Caco-2 (cell line): ENCODE results near the gene GRID1. TPM values are rescaled to one million over a fixed set of nuclear protein-coding genes. Genes with fewer than 3 reads are reported as not detected.

Experiments
- BruUV-seq: library from RNA; stranded (reverse); fragments of 400-500 nt; replicated peaks from 2 replicates; lab custom pipeline; 2021; lab: Mats Ljungman, UMichigan
- CTCF ChIA-PET: fragments of 300-600 bp; sonication (Branson Sonifier 250); formaldehyde crosslinking; loops from one replicate; lab custom pipeline; 2022; ENCODE audit warnings: antibody characterized with exemption; lab: Charles Lee
- POLR2A ChIA-PET: fragments of 300-600 bp; sonication (Branson Sonifier 250); formaldehyde crosslinking; loops from one replicate; lab custom pipeline; 2022; ENCODE audit warnings: antibody characterized with exemption; lab: Charles Lee
- DNase-seq, 2 experiments: peaks; one replicate each; pipeline versions ENCODE4 v3.0.0 to v3.0.0-alpha.2; 2020 to 2022
- H3K27me3 ChIP-seq: replicated peaks from 2 replicates; pipeline ENCODE4 v1.6.0; 2011; ENCODE audit warnings: low read length; ENCODE audit not compliant: control insufficient read depth, insufficient read depth
- H3K36me3 ChIP-seq: 2 replicates; pipeline ENCODE4 v1.5.1; 2011; ENCODE audit warnings: low read length; ENCODE audit not compliant: control insufficient read depth, insufficient read depth
- H3K4me1 ChIP-seq: fragments of 250-450 bp; sonication (Bioruptor Pico); 2 replicates; pipeline ENCODE4 v1.5.1; 2020; ENCODE audit warnings: mild to moderate bottlenecking
- H3K4me3 ChIP-seq: 2 replicates; pipeline ENCODE4 v1.5.1; 2011; ENCODE audit warnings: low read depth, mild to moderate bottlenecking, control low read depth, low read length
- H3K9me3 ChIP-seq: fragments of 250-450 bp; sonication (Bioruptor Pico); 2 replicates; pipeline ENCODE4 v1.5.1; 2020; ENCODE audit warnings: mild to moderate bottlenecking, moderate library complexity
- H3K27ac Mint-ChIP-seq: one replicate; pipeline ENCODE4 v1.8.0; 2022; ENCODE audit warnings: mixed read lengths; ENCODE audit not compliant: unreplicated experiment
- H3K27me3 Mint-ChIP-seq: one replicate; pipeline ENCODE4 v1.8.0; 2022; ENCODE audit warnings: mixed read lengths; ENCODE audit not compliant: insufficient read depth, unreplicated experiment
- H3K36me3 Mint-ChIP-seq: one replicate; pipeline ENCODE4 v1.8.0; 2022; ENCODE audit warnings: mild to moderate bottlenecking, mixed read lengths; ENCODE audit not compliant: insufficient read depth, unreplicated experiment
- H3K4me1 Mint-ChIP-seq: one replicate; pipeline ENCODE4 v1.8.0; 2022; ENCODE audit warnings: low read depth, mixed read lengths; ENCODE audit not compliant: unreplicated experiment
- H3K4me3 Mint-ChIP-seq: one replicate; pipeline ENCODE4 v1.8.0; 2022; ENCODE audit warnings: mild to moderate bottlenecking, moderate library complexity, mixed read lengths; ENCODE audit not compliant: unreplicated experiment
- H3K9me3 Mint-ChIP-seq: one replicate; pipeline ENCODE4 v1.8.0; 2022; ENCODE audit warnings: mixed read lengths; ENCODE audit not compliant: unreplicated experiment
- intact Hi-C: fragments of 100-400 bp; cut with micrococcal nuclease; formaldehyde crosslinking; loops from one replicate; pipeline ENCODE4 v1.10.0; 2022; ENCODE audit not compliant: unreplicated experiment
- total RNA-seq: library from RNA; stranded (reverse); gene quantifications from 2 replicates; pipeline ENCODE4 v1.2.3, GENCODE V29; 2022
- TF ChIP-seq, protein P1 (sequence below), 2 experiments: fragments of 200-600 bp in 1 of 2; IDR thresholded peaks; 1 replicate in 1 of 2; 2 replicates in 1 of 2; pipeline versions ENCODE4 v1.5.1 to v1.8.0; 2011 to 2022; ENCODE audit warnings: antibody characterized with exemption in 1 of 2, control low read depth in 1 of 2, inconsistent platforms in 1 of 2, low read depth in 1 of 2, low read length in 1 of 2, mild to moderate bottlenecking in 1 of 2, moderate library complexity in 1 of 2; ENCODE audit not compliant: insufficient read depth in 1 of 2, severe bottlenecking in 1 of 2, unreplicated experiment in 1 of 2

GRID1 gene
- total RNA-seq, 1 experiment from 2014 or later, result 8.0 TPM

DNA sequence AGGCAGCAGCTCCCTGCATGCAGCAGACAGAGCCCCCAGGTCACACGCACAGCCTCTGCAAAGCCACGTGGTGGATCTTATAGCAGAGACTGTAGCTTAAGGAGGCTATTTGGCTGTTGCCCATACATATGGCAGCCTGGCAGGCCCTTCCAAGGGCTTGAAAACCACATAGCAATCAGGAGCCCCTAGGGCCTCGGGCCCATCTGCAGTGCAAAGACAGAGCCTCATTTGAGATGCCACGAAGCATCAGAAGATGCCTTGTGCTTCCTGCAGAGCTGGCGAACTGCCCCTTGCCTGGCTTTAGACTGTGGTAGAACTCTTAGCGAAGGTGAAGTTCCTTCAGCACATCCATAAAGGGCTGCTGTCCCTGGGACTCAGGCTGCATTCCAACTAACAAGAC, 309.9 kb downstream of the GRID1 start:
- Histone ChIP-seq H3K27me3 (no peaks in the 10 kb centered on the region), H3K36me3 (no peaks in the 10 kb centered on the region), H3K9me3 (no peaks in the 10 kb centered on the region), H3K4me1 (no peaks in the 10 kb centered on the region), H3K4me3 (no peak overlapping the region)
- intact Hi-C loops, result no loop called here
- H3K27ac Mint-ChIP-seq, result no peak overlapping the region
- H3K9me3 Mint-ChIP-seq, result no peaks in the 10 kb centered on the region
- peaks cover 15% of the 10 kb centered on the region for H3K27me3 Mint-ChIP-seq
- CTCF ChIA-PET, result no interaction called here
- POLR2A ChIA-PET, result no interaction called here
- TF ChIP-seq, protein P1, sequence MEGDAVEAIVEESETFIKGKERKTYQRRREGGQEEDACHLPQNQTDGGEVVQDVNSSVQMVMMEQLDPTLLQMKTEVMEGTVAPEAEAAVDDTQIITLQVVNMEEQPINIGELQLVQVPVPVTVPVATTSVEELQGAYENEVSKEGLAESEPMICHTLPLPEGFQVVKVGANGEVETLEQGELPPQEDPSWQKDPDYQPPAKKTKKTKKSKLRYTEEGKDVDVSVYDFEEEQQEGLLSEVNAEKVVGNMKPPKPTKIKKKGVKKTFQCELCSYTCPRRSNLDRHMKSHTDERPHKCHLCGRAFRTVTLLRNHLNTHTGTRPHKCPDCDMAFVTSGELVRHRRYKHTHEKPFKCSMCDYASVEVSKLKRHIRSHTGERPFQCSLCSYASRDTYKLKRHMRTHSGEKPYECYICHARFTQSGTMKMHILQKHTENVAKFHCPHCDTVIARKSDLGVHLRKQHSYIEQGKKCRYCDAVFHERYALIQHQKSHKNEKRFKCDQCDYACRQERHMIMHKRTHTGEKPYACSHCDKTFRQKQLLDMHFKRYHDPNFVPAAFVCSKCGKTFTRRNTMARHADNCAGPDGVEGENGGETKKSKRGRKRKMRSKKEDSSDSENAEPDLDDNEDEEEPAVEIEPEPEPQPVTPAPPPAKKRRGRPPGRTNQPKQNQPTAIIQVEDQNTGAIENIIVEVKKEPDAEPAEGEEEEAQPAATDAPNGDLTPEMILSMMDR (IDR thresholded peaks at IDR 0.05; ENCODE audit: insufficient read depth in 1 of 2, low read depth in 1 of 2, low read length in 1 of 2, severe bottlenecking in 1 of 2, unreplicated experiment in 1 of 2), result no peak
- no peaks in the 10 kb centered on the region for H3K36me3 Mint-ChIP-seq
- no TSS peak for BruUV-seq
- no peak overlapping the region for H3K4me3 Mint-ChIP-seq
- no peaks in the 10 kb centered on the region for H3K4me1 Mint-ChIP-seq
- no peak for DNase-seq

DNA sequence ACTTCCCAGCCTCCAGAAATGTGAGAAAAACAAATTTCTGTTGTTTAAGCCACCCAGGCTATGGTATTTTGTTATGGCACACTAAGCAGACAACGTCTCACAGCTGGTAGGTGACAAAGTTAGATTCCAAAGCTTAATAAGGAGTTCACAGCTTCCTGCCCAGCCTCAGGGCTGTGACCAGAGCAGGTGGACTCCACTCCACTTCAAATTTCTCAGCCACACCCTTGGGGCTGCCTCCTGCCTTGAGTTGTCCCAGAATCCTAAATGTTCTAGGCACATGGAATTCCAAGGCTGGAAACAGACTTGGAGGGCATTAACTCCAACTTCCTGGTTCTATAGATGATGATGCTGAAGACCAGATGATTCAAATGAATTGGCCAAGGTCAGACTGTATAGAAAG, 310.7 kb downstream of the GRID1 start:
- Mint-ChIP-seq H3K4me1 (no peaks in the 10 kb centered on the region), H3K9me3 (no peaks in the 10 kb centered on the region), H3K4me3 (no peak overlapping the region), H3K27ac (no peak overlapping the region), H3K27me3 (peaks cover 12% of the 10 kb centered on the region), H3K36me3 (no peaks in the 10 kb centered on the region)
- H3K36me3 ChIP-seq, result no peaks in the 10 kb centered on the region
- ChIA-PET CTCF (no interaction called here), POLR2A (no interaction called here)
- no peak overlapping the region for H3K4me3 ChIP-seq
- TF ChIP-seq, protein P1 (IDR thresholded peaks at IDR 0.05; ENCODE audit: insufficient read depth in 1 of 2, low read depth in 1 of 2, low read length in 1 of 2, severe bottlenecking in 1 of 2, unreplicated experiment in 1 of 2), result no peak
- no peaks in the 10 kb centered on the region for H3K4me1 ChIP-seq
- no TSS peak for BruUV-seq
- intact Hi-C loops, result no loop called here
- H3K9me3 ChIP-seq, result no peaks in the 10 kb centered on the region
- no peak for DNase-seq
- no peaks in the 10 kb centered on the region for H3K27me3 ChIP-seq

DNA sequence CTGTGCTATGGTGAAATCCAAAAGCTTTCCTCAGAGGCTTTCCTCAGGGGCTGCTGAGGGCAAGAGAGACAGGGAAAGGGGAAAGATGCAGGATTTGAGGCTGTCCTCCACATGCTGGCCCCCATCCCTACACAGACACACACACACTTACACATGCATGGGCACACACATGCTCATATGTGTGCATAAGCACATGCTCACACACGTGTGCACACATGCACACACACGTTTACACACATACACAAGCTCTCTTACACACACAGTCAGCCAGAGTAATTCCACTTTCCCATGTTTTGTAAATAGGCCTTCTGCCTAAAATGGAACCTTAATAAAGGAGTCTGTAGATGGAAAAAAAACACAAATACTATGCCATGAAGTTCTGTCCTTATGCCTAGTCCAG, 312.9 kb downstream of the GRID1 start:
- H3K9me3 ChIP-seq, result no peaks in the 10 kb centered on the region
- DNase-seq, result no peak
- peaks cover 11% of the 10 kb centered on the region for H3K27me3 Mint-ChIP-seq
- no peaks in the 10 kb centered on the region for H3K27me3 ChIP-seq
- ChIA-PET POLR2A (no interaction called here), CTCF (no interaction called here)
- no peaks in the 10 kb centered on the region for H3K9me3 Mint-ChIP-seq
- no peaks in the 10 kb centered on the region for H3K4me1 ChIP-seq
- no peaks in the 10 kb centered on the region for H3K36me3 ChIP-seq
- no peak overlapping the region for H3K4me3 ChIP-seq
- H3K36me3 Mint-ChIP-seq, result no peaks in the 10 kb centered on the region
- no peak overlapping the region for H3K4me3 Mint-ChIP-seq
- no peak overlapping the region for H3K27ac Mint-ChIP-seq
- intact Hi-C loops, result no loop called here
- no peaks in the 10 kb centered on the region for H3K4me1 Mint-ChIP-seq
- TF ChIP-seq, protein P1 (IDR thresholded peaks at IDR 0.05; ENCODE audit: insufficient read depth in 1 of 2, low read depth in 1 of 2, low read length in 1 of 2, severe bottlenecking in 1 of 2, unreplicated experiment in 1 of 2), result no peak
- BruUV-seq, result no TSS peak
